Activated CD4-positive, alpha-beta T cell treated with anti-CD3 and anti-CD28 coated beads for 4 hours (primary cell): Measurements from ENCODE around the gene TMC6.
"Not testable (repeated sequence)": the region's sequence is repeated elsewhere in the genome, so short reads cannot be mapped to it uniquely, and the experiment has no call there.

Source experiments
- DNase-seq, 2 donors: peaks; one replicate each; pipeline ENCODE4 v3.0.0-alpha.2; 2020

TMC6 gene

DNA sequence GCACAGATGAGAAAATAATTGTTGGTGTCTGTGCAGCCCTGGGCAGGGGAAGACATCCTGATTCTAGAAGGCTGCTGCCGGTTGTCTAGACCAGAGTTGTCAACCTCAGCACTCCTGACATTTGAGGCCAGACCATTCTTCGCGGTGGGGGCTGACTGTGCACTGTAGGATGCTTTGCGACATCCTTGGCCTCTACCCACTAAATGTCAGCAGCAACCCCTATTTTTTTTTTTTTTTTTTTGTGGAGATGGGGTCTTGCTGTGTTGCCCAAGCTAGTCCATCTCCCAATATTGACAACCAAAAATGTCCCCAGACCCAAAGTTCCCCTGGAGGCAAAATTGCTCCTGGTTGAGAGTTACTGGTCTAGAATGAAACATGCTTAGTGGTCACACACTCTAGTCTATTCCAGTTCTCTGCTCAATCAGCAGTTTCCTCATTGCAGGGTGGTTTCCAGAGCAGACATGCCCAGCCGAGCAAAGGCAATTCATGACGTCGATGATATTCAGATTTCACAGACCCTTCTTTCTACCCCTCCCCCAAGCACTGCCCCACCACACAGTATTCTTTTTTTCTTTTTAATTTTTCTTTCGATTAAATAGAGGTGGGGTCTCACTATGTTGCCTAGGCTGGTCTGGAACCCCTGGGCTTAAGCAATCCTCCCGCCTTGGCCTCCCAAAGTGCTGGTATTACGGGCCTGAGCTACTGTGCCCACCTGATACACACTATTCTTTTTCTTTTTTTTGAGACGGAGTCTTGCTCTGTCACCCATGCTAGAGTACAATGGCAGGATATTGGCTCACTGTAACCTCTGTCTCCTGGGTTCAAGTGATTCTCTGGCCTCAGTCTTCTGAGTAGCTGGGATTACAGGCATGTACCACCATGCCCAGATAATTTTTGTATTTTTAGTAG lies 26.6 kb upstream of the TMC6 start:
- DNase-seq: no peak

DNA sequence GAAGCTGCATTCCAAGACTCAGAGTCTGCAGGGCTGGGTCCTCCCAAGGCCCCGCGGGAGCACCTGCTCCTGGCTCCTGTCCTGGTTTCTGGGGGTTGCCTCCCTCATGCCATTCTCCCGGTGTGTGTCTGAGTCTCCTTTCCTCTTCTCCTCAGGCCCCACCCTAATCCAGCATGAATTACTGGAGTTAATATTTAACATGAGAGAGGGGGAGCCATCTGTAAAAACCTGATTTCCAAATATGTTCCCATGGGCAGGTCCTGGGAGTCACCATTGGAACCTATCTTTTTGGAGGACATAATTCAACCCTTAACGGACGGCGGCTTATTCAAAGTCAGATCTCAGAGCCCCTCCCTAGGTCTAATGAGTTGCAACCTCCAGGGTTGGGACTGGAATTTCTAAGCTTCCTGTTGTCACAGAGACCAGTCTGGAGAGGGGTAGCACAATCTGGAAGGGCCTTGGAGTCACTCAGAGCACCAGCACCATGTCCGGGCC lies 23.0 kb upstream of the TMC6 start:
- no peak for DNase-seq

GRCh38 chr17:78148286-78149016 lies 19.9 kb upstream of the TMC6 start:
- no peak for DNase-seq

GRCh38 chr17:78147315-78147998 lies 18.9 kb upstream of the TMC6 start:
- no peak for DNase-seq

GRCh38 chr17:78146881-78147280 lies 18.3 kb upstream of the TMC6 start:
- DNase-seq: no peak

- no peak for DNase-seq
Observed at GRCh38 chr17:78146471-78146869, 17.9 kb upstream of the TMC6 start.

DNA sequence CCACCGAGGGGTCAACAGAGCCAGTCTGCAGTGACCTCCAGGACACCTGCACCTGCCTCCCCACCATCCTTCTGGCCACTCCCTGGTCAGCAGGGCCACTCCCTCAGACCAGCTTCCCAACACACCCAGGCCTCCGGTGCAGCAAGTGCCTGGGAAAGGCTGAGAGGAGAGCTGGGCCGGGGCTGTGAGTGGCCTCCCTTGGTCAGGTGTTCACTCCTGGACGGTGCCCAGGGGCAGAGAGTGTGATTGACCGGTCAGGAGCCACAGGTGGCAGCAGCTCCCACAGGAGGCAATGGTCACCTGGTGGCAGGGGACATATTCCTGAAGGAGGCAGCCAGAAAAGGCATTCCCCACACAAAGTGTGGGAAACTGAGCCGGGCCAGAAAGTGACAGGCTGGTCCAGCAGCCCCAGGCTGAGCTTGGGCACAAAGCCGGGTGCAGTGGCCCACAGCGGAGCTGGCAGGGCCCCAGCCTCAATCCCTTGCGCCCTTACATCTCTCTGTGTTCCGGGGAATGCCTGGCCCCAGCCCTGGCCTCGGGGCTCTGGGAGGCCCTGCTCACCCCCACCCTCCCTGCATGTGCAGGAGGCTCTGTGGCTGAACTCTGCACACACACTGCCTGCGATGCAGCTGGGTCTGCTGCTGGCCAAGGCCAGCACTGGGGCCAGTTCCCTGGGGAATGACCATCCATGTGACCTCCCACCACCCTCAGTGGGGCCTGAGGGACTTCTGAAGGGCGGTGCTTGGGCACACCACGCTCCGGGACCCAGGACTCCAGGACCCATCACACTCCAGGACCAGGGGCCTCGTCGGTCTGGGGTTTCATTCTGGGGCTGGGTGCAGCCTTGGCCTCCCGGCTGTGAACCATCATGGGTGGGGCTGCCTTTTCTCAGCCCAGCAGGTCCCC lies 16.4 kb upstream of the TMC6 start:
- DNase-seq: no peak

DNA sequence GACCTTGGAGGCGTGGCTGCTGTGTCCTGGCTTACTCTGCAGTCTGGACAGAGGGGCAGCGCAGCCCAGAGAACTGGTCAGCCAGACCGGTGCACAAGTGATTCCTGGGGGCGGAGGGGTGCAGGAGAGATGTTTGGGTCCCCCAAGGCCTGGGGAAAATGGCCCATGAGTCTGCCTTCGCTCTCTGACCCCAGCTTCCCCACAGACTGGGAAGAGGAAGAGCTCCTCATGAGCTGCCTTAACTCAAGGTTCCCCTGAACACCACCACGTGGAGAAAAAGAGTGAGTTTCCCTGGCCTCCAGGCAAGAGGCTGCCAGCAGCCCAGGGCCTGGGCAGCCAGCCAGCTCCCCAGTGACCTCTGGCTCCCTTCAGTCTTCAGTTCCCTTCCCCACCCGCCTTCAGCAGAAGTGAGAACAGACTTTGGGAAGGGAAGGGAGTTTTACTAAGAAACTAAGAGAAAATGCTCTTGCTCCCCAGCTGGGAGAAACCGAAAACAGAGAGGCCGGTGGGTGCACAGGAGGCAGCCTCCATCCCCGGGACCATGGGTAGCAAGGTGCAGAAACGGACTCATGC lies 15.7 kb upstream of the TMC6 start:
- no peak for DNase-seq

DNA sequence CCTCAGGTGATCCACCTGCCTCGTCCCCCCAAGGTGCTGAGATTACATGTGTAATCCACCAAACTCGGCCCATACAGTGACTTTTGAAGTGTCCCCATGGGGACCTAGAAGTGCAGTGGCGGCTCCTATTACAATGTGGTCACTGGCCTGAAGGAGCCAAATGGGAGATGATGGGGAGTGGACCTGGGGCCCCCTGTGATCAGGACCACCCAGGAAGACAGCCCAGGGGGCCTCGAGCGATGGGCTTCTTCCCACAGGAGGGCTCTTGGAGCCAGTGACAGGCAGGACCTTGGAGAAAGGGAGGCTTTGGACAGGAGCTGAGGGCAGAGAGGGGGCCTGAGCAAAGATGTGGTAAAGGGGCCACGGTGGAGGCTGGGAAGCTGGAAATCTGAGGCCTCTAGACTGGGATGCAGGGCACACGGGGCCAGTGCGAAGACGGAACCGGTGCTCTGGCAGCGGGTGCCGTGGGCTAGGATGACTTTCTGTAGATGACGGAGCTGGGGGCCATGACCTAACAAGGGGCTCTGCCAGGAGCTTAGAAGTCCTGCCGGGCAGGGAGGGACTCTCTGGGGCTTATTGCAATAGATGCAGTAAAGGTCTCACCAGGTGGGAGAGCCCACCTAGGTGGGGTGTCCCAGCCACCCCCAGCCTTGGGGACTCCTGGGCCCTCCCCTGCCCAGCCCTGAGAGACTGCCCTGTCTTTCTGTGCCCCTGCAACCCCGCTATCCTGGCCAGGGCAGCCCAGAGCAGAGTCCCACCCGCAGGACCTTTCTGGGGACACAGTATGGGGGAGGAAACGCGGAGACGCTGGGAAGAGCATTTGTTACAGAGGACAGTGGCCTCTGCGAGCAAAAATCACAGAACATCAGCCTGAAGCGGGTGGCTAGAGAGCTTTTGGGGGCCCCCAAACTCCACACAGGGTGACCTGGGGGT lies 14.9 kb upstream of the TMC6 start:
- DNase-seq: no peak

GRCh38 chr17:78142119-78142861 lies 13.7 kb upstream of the TMC6 start:
- no peak for DNase-seq

DNA sequence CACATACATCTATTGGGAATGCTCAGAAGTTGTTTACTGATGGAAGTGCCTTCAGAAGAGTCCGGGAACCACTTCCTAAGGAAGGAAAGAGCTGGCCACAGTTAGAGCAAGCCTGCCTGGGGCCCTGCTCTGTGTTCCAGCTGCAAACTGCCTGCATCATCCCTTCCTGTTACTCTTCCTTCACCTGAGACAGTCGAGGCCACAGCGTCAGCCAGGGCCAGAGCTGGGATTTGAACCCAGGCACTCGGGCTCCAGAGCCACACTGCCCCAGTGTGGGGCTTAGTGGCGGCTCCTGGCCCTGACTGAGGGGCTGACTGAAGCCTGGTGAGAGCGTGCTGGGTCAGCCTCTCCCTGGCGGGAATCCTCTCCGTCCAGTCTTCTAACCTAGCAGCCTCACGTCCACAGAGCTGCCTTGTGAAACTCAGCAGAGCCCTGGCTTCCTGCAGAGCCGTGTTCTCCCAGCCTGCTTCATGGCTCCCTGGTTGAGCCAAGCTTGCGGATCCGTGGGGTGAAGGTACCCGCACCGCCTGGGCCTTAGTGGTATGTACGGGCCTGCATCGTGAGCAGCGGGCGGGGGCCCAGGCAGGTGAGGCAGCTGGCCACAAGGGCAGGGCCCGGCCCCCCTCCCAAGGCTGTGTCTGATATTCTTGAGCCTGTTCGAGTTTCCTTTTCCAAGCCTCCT lies 13.0 kb upstream of the TMC6 start:
- no peak for DNase-seq

DNA sequence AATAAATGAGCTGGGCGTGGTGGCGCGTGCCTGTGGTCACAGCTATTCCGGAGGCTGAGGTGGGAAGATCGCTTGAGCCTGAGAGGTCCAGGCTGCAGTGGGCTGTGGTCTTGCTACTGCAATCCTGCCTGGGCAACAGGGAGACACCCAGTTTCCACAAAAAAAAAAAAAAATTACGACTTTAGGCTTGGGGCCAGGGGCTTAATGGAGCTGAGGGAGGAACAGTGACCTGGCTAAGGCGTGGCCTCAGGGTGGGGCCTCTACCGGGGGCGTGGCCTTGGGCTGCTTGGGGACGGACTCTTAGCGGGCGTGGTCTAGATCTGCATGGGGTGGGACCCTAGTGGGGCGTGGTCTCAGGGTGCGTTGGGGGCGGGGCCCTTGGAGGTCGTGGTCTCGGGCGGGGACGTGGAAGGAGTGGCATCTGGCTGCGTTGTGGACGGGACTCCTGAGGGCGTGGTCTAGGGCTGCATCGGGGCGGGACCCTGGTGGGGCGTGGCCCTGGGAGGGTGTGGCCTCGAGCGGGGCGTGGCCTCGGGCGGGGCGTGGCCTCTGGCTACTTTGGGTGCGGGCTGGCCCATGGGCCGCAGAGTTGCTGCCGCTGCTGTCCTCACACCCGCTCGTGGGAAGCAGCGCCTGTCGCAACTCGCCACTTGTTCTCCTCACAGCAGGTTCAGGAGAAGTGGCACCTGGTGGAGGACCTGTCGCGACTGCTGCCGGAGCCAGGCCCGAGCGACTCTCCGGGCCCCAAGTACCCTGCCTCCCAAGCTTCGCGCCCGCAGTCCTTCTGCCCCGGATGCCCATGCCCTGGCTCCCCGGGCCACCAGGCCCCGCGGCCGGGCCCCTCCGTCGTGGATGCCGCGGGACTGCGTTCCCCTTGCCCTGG lies 11.9 kb upstream of the TMC6 start:
- DNase-seq: peak; percentile 91 to 92

GRCh38 chr17:78139861-78140168 lies 11.3 kb upstream of the TMC6 start:
- not testable (repeated sequence) for DNase-seq

DNA sequence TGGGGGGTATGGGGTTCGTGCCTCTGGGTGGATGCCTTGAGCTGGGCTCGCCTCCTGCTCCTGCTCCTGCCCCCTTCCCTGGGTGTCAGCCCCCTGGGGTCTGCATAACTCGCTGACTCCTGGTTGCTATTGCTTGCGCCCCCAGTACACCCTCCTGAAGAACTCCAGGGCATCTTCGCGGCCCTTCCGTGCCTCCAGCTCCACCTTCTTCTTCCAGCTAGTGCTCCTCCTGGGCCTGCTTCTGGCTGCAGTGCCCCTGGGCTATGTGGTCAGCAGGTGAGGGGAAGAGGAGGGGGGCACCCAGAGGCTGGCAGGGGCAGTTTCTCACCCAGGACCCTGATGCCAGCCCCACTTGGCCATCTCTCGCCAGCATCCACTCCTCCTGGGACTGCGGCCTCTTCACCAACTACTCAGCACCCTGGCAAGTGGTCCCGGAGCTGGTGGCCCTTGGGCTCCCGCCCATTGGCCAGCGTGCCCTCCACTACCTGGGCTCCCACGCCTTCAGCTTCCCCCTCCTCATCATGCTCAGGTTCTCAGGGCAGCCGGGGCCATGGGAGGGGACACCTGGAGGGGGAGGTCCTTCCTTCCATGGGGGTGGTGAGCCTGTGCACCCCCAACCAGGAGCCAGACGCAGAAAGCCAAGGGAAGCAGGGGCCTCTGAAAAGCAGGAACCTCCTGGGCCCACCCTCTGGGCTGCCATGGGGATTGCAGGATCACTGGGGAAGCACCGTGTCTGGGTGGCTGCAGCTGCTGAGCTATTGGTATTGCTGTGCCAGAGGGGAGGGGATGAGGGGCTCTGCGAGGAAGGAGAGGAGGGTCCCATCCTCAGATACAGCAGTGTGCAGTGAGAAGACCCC lies 9.9 kb upstream of the TMC6 start:
- DNase-seq: no peak

GRCh38 chr17:78137392-78138203 lies 9.0 kb upstream of the TMC6 start:
- DNase-seq: no peak

GRCh38 chr17:78135858-78136500 lies 7.4 kb upstream of the TMC6 start:
- DNase-seq: no peak
